ENCODE results near the gene TSFM. TPM values are rescaled to one million over a fixed set of nuclear protein-coding genes. Genes with fewer than 3 reads are reported as not detected.

Gene TSFM
- total and polyA plus RNA-seq, 9 of the 15 experiments (the other 6 are each of a cell fraction or from before 2014, with no cell fraction given): 44.6 to 198 (median 60.2) TPM

- TF ChIP-seq E2F8 (IDR thresholded peaks at IDR 0.05; ENCODE audit: low read depth, partially characterized antibody): no peak
- peak; percentile 8; the same call in 1 of the 2 replicates for TF ChIP-seq BCOR (IDR thresholded peaks at IDR 0.05)
- peak; percentile 25; the same call in 1 of the 2 replicates for TF ChIP-seq NCOR1 (IDR thresholded peaks at IDR 0.05)
- TF ChIP-seq POU5F1 (IDR thresholded peaks at IDR 0.05; ENCODE audit: borderline replicate concordance, low read depth, low read length, partially characterized antibody): no peak
- TF ChIP-seq XRCC4 (IDR thresholded peaks at IDR 0.05; ENCODE audit: extremely low read depth, insufficient read depth, insufficient read length): no peak
- TF ChIP-seq U2AF2 (optimal IDR thresholded peaks at IDR 0.05; ENCODE audit: low read depth, low read length): no peak
- TF ChIP-seq STAG1 (CRISPR knock-in tag; IDR thresholded peaks at IDR 0.05; ENCODE audit: borderline replicate concordance): no peak
- no peak for TF ChIP-seq PHTF2 (CRISPR knock-in tag; IDR thresholded peaks at IDR 0.05)
- no peak for TF ChIP-seq ZNF551 (CRISPR knock-in tag; IDR thresholded peaks at IDR 0.05)
- TF ChIP-seq EHMT2 (IDR thresholded peaks at IDR 0.05): no peak
- no peak for TF ChIP-seq ZMIZ1 (IDR thresholded peaks at IDR 0.05; ENCODE audit: low read depth in 2 of 2, low read length in 2 of 2)
- no peak for TF ChIP-seq ZNF174 (CRISPR knock-in tag; IDR thresholded peaks at IDR 0.05)
- TF ChIP-seq ZNF184 (CRISPR knock-in tag; IDR thresholded peaks at IDR 0.05): no peak
- no peak for TF ChIP-seq CBFA2T3 (IDR thresholded peaks at IDR 0.05)
These were observed 63.1 kb downstream of the TSFM start (continued) for GRCh38 chr12:57845478-57846284.

Data from K562 (cell line).